Ectodermal cell (in vitro differentiated cells): ENCODE results near the gene KLHL11.
A peak's percentile ranks its signal among the peaks of the same experiment; 100 is the strongest.
"Not testable (repeated sequence)": the region's sequence is repeated elsewhere in the genome, so short reads cannot be mapped to it uniquely, and the experiment has no call there.

Experiments
- H3K27ac ChIP-seq: 2 replicates; pipeline ENCODE4 v1.7.0; 2013; ENCODE audit warnings: mild to moderate bottlenecking, low read depth, low read length; ENCODE audit not compliant: insufficient read depth, poor library complexity, severe bottlenecking
- H3K27me3 ChIP-seq: 2 replicates; pipeline ENCODE4 v1.7.0; 2013; ENCODE audit warnings: mild to moderate bottlenecking, low read length; ENCODE audit not compliant: insufficient read depth, control insufficient read depth, poor library complexity, severe bottlenecking
- H3K36me3 ChIP-seq: one replicate; pipeline ENCODE4 v1.7.0; 2013; ENCODE audit warnings: low read length; ENCODE audit not compliant: control insufficient read depth, insufficient read depth
- H3K4me1 ChIP-seq: one replicate; pipeline ENCODE4 v1.7.0; 2013; ENCODE audit warnings: low read length; ENCODE audit not compliant: control insufficient read depth, insufficient read depth
- H3K4me3 ChIP-seq: 2 replicates; pipeline ENCODE4 v1.7.0; 2013; ENCODE audit warnings: low read depth, low read length, control low read depth; ENCODE audit not compliant: insufficient read depth
- H3K9me3 ChIP-seq: 2 replicates; pipeline ENCODE4 v1.7.0; 2013; ENCODE audit warnings: mild to moderate bottlenecking, low read length, moderate library complexity; ENCODE audit not compliant: control insufficient read depth
- WGBS, 2 experiments: methylation state at CpG; one replicate each; pipeline ENCODE4 v1.1.7; 2013; ENCODE audit warnings: missing lambda C conversion rate in 2 of 2; 5-methylcytosine and 5-hydroxymethylcytosine counted together

KLHL11 gene

GRCh38 chr17:41868568-41868967, 3.3 kb upstream of the KLHL11 start:
- WGBS, 2 experiments: 96 to 99% methylated on average over 2 to 3 of the region's 3 CpGs
- H3K36me3 ChIP-seq: peaks cover 52% of the 10 kb centered on the region

GRCh38 chr17:41865596-41865893, 322 bp upstream of the KLHL11 start:
- WGBS, 2 experiments: 17 to 18% methylated on average over 10 of the region's 10 CpGs
- peak overlapping the region; percentile 72 for H3K27ac ChIP-seq
- peaks cover 15% of the 10 kb centered on the region for H3K4me1 ChIP-seq
- no peaks in the 10 kb centered on the region for H3K9me3 ChIP-seq
- no peaks in the 10 kb centered on the region for H3K27me3 ChIP-seq
- peak overlapping the region; percentile 99 for H3K4me3 ChIP-seq
- peaks cover 25% of the 10 kb centered on the region for H3K36me3 ChIP-seq

More at GRCh38 chr17:41868568-41868967, 3.3 kb upstream of the KLHL11 start:
- no peak overlapping the region for H3K4me3 ChIP-seq
- no peaks in the 10 kb centered on the region for H3K9me3 ChIP-seq
- no peaks in the 10 kb centered on the region for H3K27me3 ChIP-seq
- no peak overlapping the region for H3K27ac ChIP-seq
- H3K4me1 ChIP-seq: peaks cover 6% of the 10 kb centered on the region

- Histone ChIP-seq H3K4me1 (peaks cover 15% of the 10 kb centered on the region), H3K4me3 (peak overlapping the region; percentile 99), H3K9me3 (no peaks in the 10 kb centered on the region), H3K27ac (no peak overlapping the region), H3K27me3 (no peaks in the 10 kb centered on the region), H3K36me3 (peaks cover 20% of the 10 kb centered on the region)
- 0% methylated on average over 25 of the region's 25 CpGs for WGBS, 2 experiments
Observed at GRCh38 chr17:41864498-41864835, 756 bp downstream of the KLHL11 start.

- Histone ChIP-seq H3K36me3 (peaks cover 10% of the 10 kb centered on the region), H3K27me3 (no peaks in the 10 kb centered on the region), H3K27ac (no peak overlapping the region), H3K4me3 (peak overlapping the region; percentile 99), H3K4me1 (peaks cover 15% of the 10 kb centered on the region), H3K9me3 (no peaks in the 10 kb centered on the region)
- WGBS, 2 experiments: 76 to 78% methylated on average over 18 of the region's 18 CpGs
Observed at GRCh38 chr17:41863074-41863848, 2.0 kb downstream of the KLHL11 start.

GRCh38 chr17:41860254-41860931, 4.8 kb downstream of the KLHL11 start:
- Histone ChIP-seq H3K4me1 (peaks cover 15% of the 10 kb centered on the region), H3K27ac (no peak overlapping the region), H3K36me3 (no peaks in the 10 kb centered on the region), H3K27me3 (no peaks in the 10 kb centered on the region), H3K9me3 (no peaks in the 10 kb centered on the region), H3K4me3 (no peak overlapping the region)
- 66 to 74% methylated on average over 3 of the region's 3 CpGs for WGBS, 2 experiments

GRCh38 chr17:41851382-41851781, 13.8 kb downstream of the KLHL11 start:
- H3K4me1 ChIP-seq, H3K9me3 ChIP-seq, H3K4me3 ChIP-seq, H3K27ac ChIP-seq, H3K27me3 ChIP-seq: not testable (repeated sequence)
- 91% methylated on average over 14 of the region's 14 CpGs for WGBS, 2 experiments
- peaks cover 20% of the 10 kb centered on the region for H3K36me3 ChIP-seq

- no peak overlapping the region for H3K4me3 ChIP-seq
- peaks cover 14% of the 10 kb centered on the region for H3K36me3 ChIP-seq
- WGBS, 2 experiments: 90 to 97% methylated on average over 2 to 3 of the region's 4 CpGs
- H3K27me3 ChIP-seq: no peaks in the 10 kb centered on the region
- H3K4me1 ChIP-seq: no peaks in the 10 kb centered on the region
- H3K9me3 ChIP-seq: no peaks in the 10 kb centered on the region
- no peak overlapping the region for H3K27ac ChIP-seq
Observed at GRCh38 chr17:41849251-41849990, 15.8 kb downstream of the KLHL11 start.

GRCh38 chr17:41848788-41849187, 16.4 kb downstream of the KLHL11 start:
- Histone ChIP-seq H3K4me1 (no peaks in the 10 kb centered on the region), H3K36me3 (peaks cover 8% of the 10 kb centered on the region), H3K27ac (no peak overlapping the region), H3K27me3 (no peaks in the 10 kb centered on the region), H3K4me3 (no peak overlapping the region), H3K9me3 (no peaks in the 10 kb centered on the region)
- WGBS, 2 experiments: 98% methylated on average over 3 of the region's 4 CpGs

- WGBS, 2 experiments: 92 to 94% methylated on average over 6 of the region's 6 CpGs
- Histone ChIP-seq H3K9me3 (no peaks in the 10 kb centered on the region), H3K4me1 (no peaks in the 10 kb centered on the region), H3K36me3 (no peaks in the 10 kb centered on the region), H3K27me3 (no peaks in the 10 kb centered on the region), H3K4me3 (no peak overlapping the region), H3K27ac (no peak overlapping the region)
Observed at GRCh38 chr17:41844971-41845370, 20.3 kb downstream of the KLHL11 start.

GRCh38 chr17:41840781-41841180, 24.4 kb downstream of the KLHL11 start:
- WGBS, 2 experiments: 90 to 93% methylated on average over 6 of the region's 6 CpGs
- not testable (repeated sequence) for H3K4me3 ChIP-seq, H3K27me3 ChIP-seq, H3K27ac ChIP-seq, H3K4me1 ChIP-seq, H3K36me3 ChIP-seq, H3K9me3 ChIP-seq
